ENCODE results near the gene ZNF853. TPM values are rescaled to one million over a fixed set of nuclear protein-coding genes. Genes with fewer than 3 reads are reported as not detected.

The ZNF853 gene
- 1.0 and 1.6 TPM in 2 replicates for total RNA-seq (2014; rRNA removed)
- Bru-seq, nascent RNA = percentile 23 among the genes with signal in this experiment
- percentile 38 among the genes with signal in this experiment for BruChase-seq, experiment 1, labeled RNA remaining after a 6-hour chase
- BruChase-seq, experiment 2, labeled RNA remaining after a 2-hour chase = percentile 15 among the genes with signal in this experiment
- long read RNA-seq, partial matches to known transcripts = 0 of 2 reads
- long read RNA-seq, other reads (novel, unspliced or antisense) = 0 of 2 reads

DNA sequence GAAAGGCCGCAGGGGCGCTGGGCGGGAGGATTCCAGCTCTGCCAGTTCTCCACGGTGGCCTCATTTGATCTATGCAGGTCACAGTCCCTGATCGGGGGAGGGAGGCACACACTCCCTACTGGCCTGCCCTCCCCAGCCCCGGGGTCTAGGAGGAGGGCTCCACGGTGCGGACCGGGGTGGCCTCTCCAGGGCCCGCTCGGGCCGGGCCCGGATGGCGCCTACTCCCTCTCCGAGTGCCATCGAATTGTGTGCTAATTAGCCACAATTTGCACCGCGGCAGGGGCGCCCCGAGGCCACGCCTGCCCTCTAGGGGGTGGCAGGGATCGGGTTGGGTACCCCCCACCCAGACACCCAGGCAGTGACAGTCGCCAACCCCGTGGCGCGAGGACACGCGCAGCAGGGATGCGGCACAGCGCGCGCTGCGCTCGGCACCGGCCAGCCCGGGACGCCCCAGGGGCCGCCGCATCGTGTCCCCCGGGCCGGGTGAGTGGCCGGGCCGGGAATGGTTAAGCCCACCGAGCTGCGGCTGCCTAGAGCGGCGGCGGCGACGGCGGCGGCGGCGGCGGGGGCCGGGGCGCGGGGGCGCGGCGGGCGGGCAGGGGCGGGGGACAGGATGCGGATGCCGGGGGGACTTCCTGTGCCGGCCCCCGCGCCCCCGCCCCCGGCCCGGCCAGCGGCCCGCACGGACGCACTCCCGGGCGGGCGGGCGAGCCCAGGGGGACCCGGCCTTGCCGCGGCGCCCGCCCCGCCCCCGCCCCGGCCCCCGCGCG, at the start of gene ZNF853:
Gene ZNF853, plus strand, starts transcription at position 658 of the 770 bp plus-strand sequence. CDS start 565 bp downstream, outside the sequence.
- H3K4me3 ChIP-seq (ENCODE audit: low read length) = peak within 1 kb of the TSS; percentile 65
- H3K27me3 ChIP-seq (ENCODE audit: low read length) = no peaks in the 10 kb centered on the region
- H3K4me2 ChIP-seq (ENCODE audit: low read length) = peak within 1 kb of the TSS; percentile 82
- H3F3A ChIP-seq (ENCODE audit: low read length, unreplicated experiment) = no peaks in the 10 kb centered on the region
- H3K36me3 ChIP-seq (ENCODE audit: low read depth, low read length) = no peaks in the 10 kb centered on the region
- no peak within 1 kb of the TSS for H3K9ac ChIP-seq (ENCODE audit: low read length)
- peak within 1 kb of the TSS; percentile 84 for H2AFZ ChIP-seq (ENCODE audit: low read length)
- CTCF ChIA-PET = no interaction called here
- H3K9me3 ChIP-seq (ENCODE audit: low read length) = no peaks in the 10 kb centered on the region
- H3K79me2 ChIP-seq (ENCODE audit: low read length) = no peaks in the 10 kb centered on the region
- ATAC-seq = no peak
- no peaks in the 10 kb centered on the region for H4K20me1 ChIP-seq (ENCODE audit: low read length)
- no peak for TF ChIP-seq EZH2phosphoT487 (IDR thresholded peaks at IDR 0.05; ENCODE audit: borderline replicate concordance, low read length)
- TF ChIP-seq, protein P1, sequence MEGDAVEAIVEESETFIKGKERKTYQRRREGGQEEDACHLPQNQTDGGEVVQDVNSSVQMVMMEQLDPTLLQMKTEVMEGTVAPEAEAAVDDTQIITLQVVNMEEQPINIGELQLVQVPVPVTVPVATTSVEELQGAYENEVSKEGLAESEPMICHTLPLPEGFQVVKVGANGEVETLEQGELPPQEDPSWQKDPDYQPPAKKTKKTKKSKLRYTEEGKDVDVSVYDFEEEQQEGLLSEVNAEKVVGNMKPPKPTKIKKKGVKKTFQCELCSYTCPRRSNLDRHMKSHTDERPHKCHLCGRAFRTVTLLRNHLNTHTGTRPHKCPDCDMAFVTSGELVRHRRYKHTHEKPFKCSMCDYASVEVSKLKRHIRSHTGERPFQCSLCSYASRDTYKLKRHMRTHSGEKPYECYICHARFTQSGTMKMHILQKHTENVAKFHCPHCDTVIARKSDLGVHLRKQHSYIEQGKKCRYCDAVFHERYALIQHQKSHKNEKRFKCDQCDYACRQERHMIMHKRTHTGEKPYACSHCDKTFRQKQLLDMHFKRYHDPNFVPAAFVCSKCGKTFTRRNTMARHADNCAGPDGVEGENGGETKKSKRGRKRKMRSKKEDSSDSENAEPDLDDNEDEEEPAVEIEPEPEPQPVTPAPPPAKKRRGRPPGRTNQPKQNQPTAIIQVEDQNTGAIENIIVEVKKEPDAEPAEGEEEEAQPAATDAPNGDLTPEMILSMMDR (conservative IDR thresholded peaks at IDR 0.05; ENCODE audit: low read depth, low read length) = no peak
- TF ChIP-seq EZH2 (IDR thresholded peaks at IDR 0.05; ENCODE audit: low read length, unreplicated experiment) = no peak
- no peaks in the 10 kb centered on the region for H3K4me1 ChIP-seq (ENCODE audit: insufficient read depth, low read length)
- no TSS peak for BruUV-seq (replicated peaks)
- H3K27ac ChIP-seq (ENCODE audit: low read length) = no peak within 1 kb of the TSS
- intact Hi-C loops (cut with micrococcal nuclease) = no loop called here
- no peaks in the 10 kb centered on the region for H3K9me2 ChIP-seq (replicated peaks; ENCODE audit: low read length)
- no peak for DNase-seq
- POLR2A ChIA-PET (ENCODE audit: unreplicated experiment) = no interaction called here

- Histone ChIP-seq H2AFZ (ENCODE audit: low read length) (no peak overlapping the region), H3K4me3 (ENCODE audit: low read length) (no peak overlapping the region), H3K27ac (ENCODE audit: low read length) (no peak overlapping the region), H3K9ac (ENCODE audit: low read length) (no peak overlapping the region), H3K4me1 (ENCODE audit: insufficient read depth, low read length) (no peaks in the 10 kb centered on the region), H3F3A (ENCODE audit: low read length, unreplicated experiment) (no peaks in the 10 kb centered on the region), H3K9me2 (replicated peaks; ENCODE audit: low read length) (no peaks in the 10 kb centered on the region), H3K27me3 (ENCODE audit: low read length) (no peaks in the 10 kb centered on the region), H3K4me2 (ENCODE audit: low read length) (no peak overlapping the region), H3K79me2 (ENCODE audit: low read length) (no peaks in the 10 kb centered on the region), H3K9me3 (ENCODE audit: low read length) (no peaks in the 10 kb centered on the region), H4K20me1 (ENCODE audit: low read length) (no peaks in the 10 kb centered on the region), H3K36me3 (ENCODE audit: low read depth, low read length) (no peaks in the 10 kb centered on the region)
- ChIA-PET POLR2A (ENCODE audit: unreplicated experiment) (no interaction called here), CTCF (no interaction called here)
- no peak for ATAC-seq
- TF ChIP-seq, protein P1 (conservative IDR thresholded peaks at IDR 0.05; ENCODE audit: low read depth, low read length) = no peak
- no peak for TF ChIP-seq EZH2 (IDR thresholded peaks at IDR 0.05; ENCODE audit: low read length, unreplicated experiment)
- TF ChIP-seq EZH2phosphoT487 (IDR thresholded peaks at IDR 0.05; ENCODE audit: borderline replicate concordance, low read length) = no peak
- no TSS peak for BruUV-seq (replicated peaks)
- intact Hi-C loops (cut with micrococcal nuclease) = no loop called here
- no peak for DNase-seq
These were observed 49.8 kb upstream of the ZNF853 start for GRCh38 chr7:6565655-6566054.

- Histone ChIP-seq H3K4me1 (ENCODE audit: insufficient read depth, low read length) (no peaks in the 10 kb centered on the region), H4K20me1 (ENCODE audit: low read length) (no peaks in the 10 kb centered on the region), H3K36me3 (ENCODE audit: low read depth, low read length) (no peaks in the 10 kb centered on the region), H3F3A (ENCODE audit: low read length, unreplicated experiment) (no peaks in the 10 kb centered on the region), H3K4me2 (ENCODE audit: low read length) (no peak overlapping the region), H2AFZ (ENCODE audit: low read length) (no peak overlapping the region), H3K79me2 (ENCODE audit: low read length) (no peaks in the 10 kb centered on the region), H3K27me3 (ENCODE audit: low read length) (no peaks in the 10 kb centered on the region), H3K27ac (ENCODE audit: low read length) (no peak overlapping the region), H3K9me3 (ENCODE audit: low read length) (no peaks in the 10 kb centered on the region), H3K9me2 (replicated peaks; ENCODE audit: low read length) (no peaks in the 10 kb centered on the region), H3K9ac (ENCODE audit: low read length) (no peak overlapping the region), H3K4me3 (ENCODE audit: low read length) (no peak overlapping the region)
- TF ChIP-seq EZH2 (IDR thresholded peaks at IDR 0.05; ENCODE audit: low read length, unreplicated experiment) = no peak
- TF ChIP-seq, protein P1 (conservative IDR thresholded peaks at IDR 0.05; ENCODE audit: low read depth, low read length) = no peak
- DNase-seq (no peak), ATAC-seq (no peak)
- no TSS peak for BruUV-seq (replicated peaks)
- intact Hi-C loops (cut with micrococcal nuclease) = no loop called here
- ChIA-PET CTCF (no interaction called here), POLR2A (ENCODE audit: unreplicated experiment) (no interaction called here)
These were observed 47.5 kb upstream of the ZNF853 start for GRCh38 chr7:6567886-6568285.
